OCI-M2 (cell line): ENCODE measurements around the gene ZSWIM9.
"Not testable (repeated sequence)": the region's sequence is repeated elsewhere in the genome, so short reads cannot be mapped to it uniquely, and the experiment has no call there.

Experiments
- DNase-seq: peaks from one replicate; lab custom pipeline; 2025; ENCODE audit not compliant: unreplicated experiment; lab: John Stamatoyannopoulos, UW

The ZSWIM9 gene

GRCh38 chr19:48210005-48210404, 39.5 kb downstream of the ZSWIM9 start:
- DNase-seq, result no peak

- no peak for DNase-seq
These were observed 43.5 kb downstream of the ZSWIM9 start for GRCh38 chr19:48213959-48214358.

GRCh38 chr19:48216933-48217332, 46.5 kb downstream of the ZSWIM9 start:
- no peak for DNase-seq

GRCh38 chr19:48218997-48219396, 48.5 kb downstream of the ZSWIM9 start:
- no peak for DNase-seq

- DNase-seq, result not testable (repeated sequence)
These were observed 50.3 kb downstream of the ZSWIM9 start for GRCh38 chr19:48220784-48221183.

GRCh38 chr19:48221628-48222027, 51.1 kb downstream of the ZSWIM9 start:
- no peak for DNase-seq

GRCh38 chr19:48230555-48231129, 60.2 kb downstream of the ZSWIM9 start:
- no peak for DNase-seq

- DNase-seq, result no peak
These were observed 66.6 kb downstream of the ZSWIM9 start for GRCh38 chr19:48237057-48237456.

- DNase-seq, result no peak
These were observed 68.6 kb downstream of the ZSWIM9 start for GRCh38 chr19:48239120-48239519.

- no peak for DNase-seq
These were observed 69.2 kb downstream of the ZSWIM9 start for GRCh38 chr19:48239582-48240141.

- not testable (repeated sequence) for DNase-seq
These were observed 71.3 kb downstream of the ZSWIM9 start for GRCh38 chr19:48241771-48242170.

GRCh38 chr19:48244281-48244680, 73.8 kb downstream of the ZSWIM9 start:
- DNase-seq, result no peak

GRCh38 chr19:48246101-48246500, 75.6 kb downstream of the ZSWIM9 start:
- no peak for DNase-seq

GRCh38 chr19:48247212-48247611, 76.7 kb downstream of the ZSWIM9 start:
- DNase-seq, result no peak
